ENCODE results near the gene SPRED3.
A peak's percentile ranks its signal among the peaks of the same experiment; 100 is the strongest.

SPRED3 gene

GRCh38 chr19:38389957-38390924 lies 1.7 kb downstream of the SPRED3 start:
- no peak for TF ChIP-seq CTCF (IDR thresholded peaks at IDR 0.05; ENCODE audit: borderline replicate concordance, control extremely low read depth, extremely low read depth, insufficient read depth, missing control alignments)
- in situ Hi-C loops (cut with MboI; ENCODE audit: low sequenced_read_pairs, unreplicated experiment), result no loop called here
- DNase-seq (ENCODE audit: low spot score), result no peak

GRCh38 chr19:38391911-38392464 lies 3.5 kb downstream of the SPRED3 start:
- in situ Hi-C loops (cut with MboI; ENCODE audit: low sequenced_read_pairs, unreplicated experiment), result no loop called here
- DNase-seq (ENCODE audit: low spot score), result no peak
- no peak for TF ChIP-seq CTCF (IDR thresholded peaks at IDR 0.05; ENCODE audit: borderline replicate concordance, control extremely low read depth, extremely low read depth, insufficient read depth, missing control alignments)

DNA sequence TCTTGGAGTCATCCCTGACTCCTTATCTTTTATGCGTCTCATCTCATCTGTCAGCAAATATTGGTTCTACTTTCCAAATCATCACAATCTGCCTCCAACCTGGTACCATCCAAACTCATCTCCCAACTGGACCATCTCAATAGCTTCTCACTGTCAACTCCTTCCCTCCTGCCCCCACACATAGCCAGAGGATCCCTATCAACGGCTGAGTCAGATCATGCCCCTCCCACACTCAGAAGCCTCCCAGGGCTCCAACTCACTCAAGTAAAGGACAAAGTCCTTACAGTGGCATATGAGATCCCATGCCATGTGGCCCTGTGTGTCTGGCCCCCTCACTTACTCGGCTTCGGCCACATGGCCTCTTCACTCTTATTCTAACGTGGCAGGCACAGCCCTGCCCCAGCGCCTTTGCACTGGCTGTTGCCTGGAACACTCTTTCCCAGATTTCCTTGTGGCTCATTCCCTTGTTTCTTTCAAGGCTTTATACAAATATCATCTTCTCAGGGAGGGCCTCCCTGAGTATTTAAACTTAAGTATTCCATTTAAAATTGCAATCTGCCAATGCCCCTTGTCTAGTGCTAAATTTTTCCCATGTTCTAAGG lies 4.3 kb downstream of the SPRED3 start:
- in situ Hi-C loops (cut with MboI; ENCODE audit: low sequenced_read_pairs, unreplicated experiment), result no loop called here
- DNase-seq (ENCODE audit: low spot score), result no peak
- no peak for TF ChIP-seq CTCF (IDR thresholded peaks at IDR 0.05; ENCODE audit: borderline replicate concordance, control extremely low read depth, extremely low read depth, insufficient read depth, missing control alignments)

GRCh38 chr19:38394488-38394887 lies 6.0 kb downstream of the SPRED3 start:
- in situ Hi-C loops (cut with MboI; ENCODE audit: low sequenced_read_pairs, unreplicated experiment), result no loop called here
- DNase-seq (ENCODE audit: low spot score), result peak; percentile 86
- no peak for TF ChIP-seq CTCF (IDR thresholded peaks at IDR 0.05; ENCODE audit: borderline replicate concordance, control extremely low read depth, extremely low read depth, insufficient read depth, missing control alignments)

GRCh38 chr19:38395381-38396114 lies 7.1 kb downstream of the SPRED3 start:
- TF ChIP-seq CTCF (IDR thresholded peaks at IDR 0.05; ENCODE audit: borderline replicate concordance, control extremely low read depth, extremely low read depth, insufficient read depth, missing control alignments), result no peak
- in situ Hi-C loops (cut with MboI; ENCODE audit: low sequenced_read_pairs, unreplicated experiment), result no loop called here
- DNase-seq (ENCODE audit: low spot score), result peak; percentile 72

DNA sequence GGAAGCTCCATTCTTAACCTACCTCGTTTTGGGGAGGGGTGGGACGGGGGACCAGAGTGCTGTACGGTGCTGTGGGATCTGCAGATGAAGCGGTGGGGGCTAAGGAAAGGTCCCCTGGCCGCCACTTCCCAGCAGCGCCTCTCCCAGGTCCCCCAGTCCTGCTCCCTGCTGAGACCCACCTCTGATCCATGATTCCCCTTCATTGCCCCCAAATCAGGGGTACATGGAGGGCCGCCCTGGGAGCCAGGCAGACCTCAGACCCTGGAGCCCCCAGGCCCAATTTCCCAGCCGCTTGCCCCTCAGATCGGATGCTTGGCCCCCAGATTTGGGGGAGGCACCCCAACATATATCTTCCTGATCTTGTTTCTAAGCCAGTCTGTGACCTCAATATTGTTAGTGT lies 10.6 kb downstream of the SPRED3 start:
- in situ Hi-C loops (cut with MboI; ENCODE audit: low sequenced_read_pairs, unreplicated experiment), result no loop called here
- DNase-seq (ENCODE audit: low spot score), result no peak
- TF ChIP-seq CTCF (IDR thresholded peaks at IDR 0.05; ENCODE audit: borderline replicate concordance, control extremely low read depth, extremely low read depth, insufficient read depth, missing control alignments), result no peak
